CD4-positive, alpha-beta T cell (primary cell): ENCODE measurements around the gene PRAC1. TPM values are rescaled to one million over a fixed set of nuclear protein-coding genes. Genes with fewer than 3 reads are reported as not detected.

Source experiments
- ATAC-seq: fragments of 200-7000 bp; cut with Tn5 transposase; one replicate; pipeline ENCODE4 v1.10.0; 2022; ENCODE audit warnings: mild to moderate bottlenecking; ENCODE audit not compliant: poor library complexity
- CTCF ChIA-PET: fragments of 350-600 bp; sonication (Branson Sonifier 250); formaldehyde crosslinking; loops from one replicate; lab custom pipeline; 2021; ENCODE audit warnings: antibody characterized with exemption, inconsistent platforms; lab: Charles Lee
- POLR2A ChIA-PET: fragments of 350-600 bp; sonication (Branson Sonifier 250); formaldehyde crosslinking; loops from one replicate; lab custom pipeline; 2021; ENCODE audit warnings: antibody characterized with exemption, inconsistent platforms; lab: Charles Lee
- DNase-seq, 14 experiments: peaks; one replicate each; pipeline ENCODE4 v3.0.0-alpha.2; 2013 to 2020; ENCODE audit warnings: mixed read lengths in 2 of 14
- H3K27ac ChIP-seq, 2 donors: one replicate each; pipeline versions ENCODE4 v1.5.1 to v1.7.0; 2013; ENCODE audit warnings: low read length in 2 of 2, low read depth in 1 of 2, mild to moderate bottlenecking in 1 of 2
- H3K27me3 ChIP-seq, 2 experiments: 1 replicate in 1 of 2; 2 replicates in 1 of 2; pipeline versions ENCODE4 v1.6.1 to v1.7.0; 2013; ENCODE audit warnings: low read length in 2 of 2, control low read depth in 1 of 2, mild to moderate bottlenecking in 1 of 2, moderate library complexity in 1 of 2; ENCODE audit not compliant: insufficient read depth in 2 of 2, control insufficient read depth in 1 of 2
- H3K36me3 ChIP-seq: one replicate; pipeline ENCODE4 v1.6.1; 2013; ENCODE audit warnings: low read length, control low read depth; ENCODE audit not compliant: insufficient read depth
- H3K4me1 ChIP-seq: one replicate; pipeline ENCODE4 v1.6.1; 2013; ENCODE audit warnings: low read length, control low read depth; ENCODE audit not compliant: insufficient read depth
- H3K4me3 ChIP-seq: one replicate; pipeline ENCODE4 v1.5.1; 2013; ENCODE audit warnings: mild to moderate bottlenecking, low read length, moderate library complexity
- H3K9me3 ChIP-seq, 2 experiments: 1 replicate in 1 of 2; 2 replicates in 1 of 2; pipeline versions ENCODE4 v1.6.1 to v1.7.0; 2013; ENCODE audit warnings: low read length in 2 of 2, mild to moderate bottlenecking in 2 of 2, control low read depth in 1 of 2, moderate library complexity in 1 of 2; ENCODE audit not compliant: control insufficient read depth in 1 of 2, insufficient read depth in 1 of 2
- H3K27ac Mint-ChIP-seq: one replicate; pipeline ENCODE4 v1.8.0; 2020; ENCODE audit warnings: mixed read lengths
- H3K27me3 Mint-ChIP-seq: one replicate; pipeline ENCODE4 v1.8.0; 2021; ENCODE audit warnings: mixed read lengths
- H3K36me3 Mint-ChIP-seq: one replicate; pipeline ENCODE4 v1.8.0; 2021; ENCODE audit warnings: low read depth, mixed read lengths
- H3K4me1 Mint-ChIP-seq: one replicate; pipeline ENCODE4 v1.8.0; 2021; ENCODE audit warnings: low read depth, mixed read lengths
- H3K4me3 Mint-ChIP-seq: one replicate; pipeline ENCODE4 v1.8.0; 2020; ENCODE audit warnings: mild to moderate bottlenecking, mixed read lengths
- H3K9me3 Mint-ChIP-seq: one replicate; pipeline ENCODE4 v1.8.0; 2020; ENCODE audit warnings: mixed read lengths
- intact Hi-C, 2 experiments: fragments of 100-400 bp; cut with DNase I in 1 of 2; cut with micrococcal nuclease in 1 of 2; formaldehyde crosslinking; loops; one replicate each; pipeline versions ENCODE4 v1.15.1 to v1.9.0; 2023 to 2025; cut with DNase I, micrococcal nuclease
- total RNA-seq, 174 experiments: library from RNA in 2 of 174; stranded (reverse) in 2 of 174; gene quantifications; one replicate each; pipeline ENCODE4 v1.2.3 and lab custom pipeline; 2021 to 2026
- TF ChIP-seq, protein P1 (sequence below): fragments of 200-600 bp; IDR thresholded peaks from one replicate; pipeline ENCODE4 v1.8.0; 2022; ENCODE audit warnings: antibody characterized with exemption, mild to moderate bottlenecking

The PRAC1 gene
- total RNA-seq, 2 experiments from 2014 or later, result not detected

DNA sequence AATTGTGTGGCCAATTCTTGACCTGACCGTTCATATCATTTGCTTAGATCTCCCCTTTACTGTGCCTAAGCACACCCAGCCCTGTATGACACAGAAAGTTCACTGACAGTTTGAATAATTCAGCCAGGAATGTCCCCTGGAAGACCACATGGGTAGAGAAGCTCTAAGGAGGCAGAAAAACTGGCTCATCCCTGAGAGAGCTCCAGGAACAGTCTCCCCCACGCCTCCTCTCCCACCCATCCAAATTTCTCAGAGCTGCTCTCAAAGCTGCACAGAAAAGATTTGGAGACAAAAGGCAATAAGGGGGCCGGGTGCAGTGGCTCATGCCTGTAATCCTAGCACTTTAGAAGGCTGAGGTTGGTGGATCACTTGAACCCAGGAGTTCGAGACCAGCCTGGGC, 11.2 kb downstream of the PRAC1 start:
- Mint-ChIP-seq H3K27me3 (peaks cover 92% of the 10 kb centered on the region), H3K4me1 (no peaks in the 10 kb centered on the region), H3K9me3 (no peaks in the 10 kb centered on the region), H3K36me3 (no peaks in the 10 kb centered on the region), H3K4me3 (no peak overlapping the region), H3K27ac (no peak overlapping the region)
- Histone ChIP-seq H3K27me3 (peaks cover 44 to 76% of the 10 kb centered on the region in 2 experiments), H3K4me3 (no peak overlapping the region), H3K36me3 (no peaks in the 10 kb centered on the region), H3K4me1 (no peaks in the 10 kb centered on the region), H3K27ac (no peak overlapping the region), H3K9me3 (no peaks in the 10 kb centered on the region)
- DNase-seq (no peak), ATAC-seq (no peak)
- TF ChIP-seq, protein P1, sequence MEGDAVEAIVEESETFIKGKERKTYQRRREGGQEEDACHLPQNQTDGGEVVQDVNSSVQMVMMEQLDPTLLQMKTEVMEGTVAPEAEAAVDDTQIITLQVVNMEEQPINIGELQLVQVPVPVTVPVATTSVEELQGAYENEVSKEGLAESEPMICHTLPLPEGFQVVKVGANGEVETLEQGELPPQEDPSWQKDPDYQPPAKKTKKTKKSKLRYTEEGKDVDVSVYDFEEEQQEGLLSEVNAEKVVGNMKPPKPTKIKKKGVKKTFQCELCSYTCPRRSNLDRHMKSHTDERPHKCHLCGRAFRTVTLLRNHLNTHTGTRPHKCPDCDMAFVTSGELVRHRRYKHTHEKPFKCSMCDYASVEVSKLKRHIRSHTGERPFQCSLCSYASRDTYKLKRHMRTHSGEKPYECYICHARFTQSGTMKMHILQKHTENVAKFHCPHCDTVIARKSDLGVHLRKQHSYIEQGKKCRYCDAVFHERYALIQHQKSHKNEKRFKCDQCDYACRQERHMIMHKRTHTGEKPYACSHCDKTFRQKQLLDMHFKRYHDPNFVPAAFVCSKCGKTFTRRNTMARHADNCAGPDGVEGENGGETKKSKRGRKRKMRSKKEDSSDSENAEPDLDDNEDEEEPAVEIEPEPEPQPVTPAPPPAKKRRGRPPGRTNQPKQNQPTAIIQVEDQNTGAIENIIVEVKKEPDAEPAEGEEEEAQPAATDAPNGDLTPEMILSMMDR, result no peak
- ChIA-PET CTCF (interaction anchor here (1.4 kb wide), 1 partner anchor 33 kb away, joined by 3 read pairs; no protein-coding TSS in a partner anchor), POLR2A (no interaction called here)
- intact Hi-C loops, result no loop called here

DNA sequence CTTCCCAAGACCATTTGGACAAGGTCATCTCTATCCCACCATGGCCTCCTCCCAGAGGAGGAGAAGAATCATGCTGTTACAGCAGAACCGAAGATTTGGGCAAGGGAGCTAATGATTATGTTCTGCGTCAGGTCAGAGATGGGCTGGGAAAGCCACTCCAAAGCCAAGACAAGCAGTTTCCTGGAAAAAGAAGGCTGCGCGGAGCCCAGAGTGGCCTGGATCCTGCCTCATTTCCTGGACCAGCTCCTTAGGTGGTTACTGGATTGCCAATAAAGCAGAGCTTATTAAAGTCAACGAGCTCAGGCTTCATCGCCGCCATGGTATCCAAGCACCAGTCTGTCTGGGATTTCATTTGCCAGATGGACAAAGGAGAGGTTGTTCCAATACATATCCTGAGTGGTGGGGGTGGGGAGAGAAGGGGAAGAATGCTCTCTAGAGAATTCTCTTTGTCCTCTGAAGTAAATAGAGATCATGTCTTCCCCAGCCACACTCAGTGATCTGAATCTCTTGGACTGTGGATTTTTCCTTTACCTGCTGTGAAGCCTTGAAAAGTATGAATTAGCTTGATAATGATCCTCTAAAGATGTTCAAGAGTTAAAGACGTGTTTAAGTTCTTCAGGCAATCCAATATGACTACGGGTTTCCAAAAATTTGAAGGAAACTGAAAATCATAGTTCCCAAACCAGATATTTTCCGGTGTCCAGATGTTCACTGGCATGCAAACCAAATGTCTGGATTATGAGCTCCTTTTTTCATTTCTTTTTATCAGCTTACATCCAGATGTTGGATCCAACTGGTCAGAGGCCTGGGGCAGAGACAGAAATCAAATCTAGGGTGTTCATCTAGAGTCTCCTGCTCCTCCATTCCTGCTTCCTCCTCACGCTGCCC, 17.7 kb downstream of the PRAC1 start:
- Histone ChIP-seq H3K4me1 (no peaks in the 10 kb centered on the region), H3K36me3 (no peaks in the 10 kb centered on the region), H3K27me3 (peaks cover 37 to 62% of the 10 kb centered on the region in 2 experiments), H3K4me3 (no peak overlapping the region), H3K27ac (no peak overlapping the region), H3K9me3 (no peaks in the 10 kb centered on the region)
- no peaks in the 10 kb centered on the region for H3K36me3 Mint-ChIP-seq
- H3K4me1 Mint-ChIP-seq, result no peaks in the 10 kb centered on the region
- TF ChIP-seq, protein P1, result no peak
- CTCF ChIA-PET, result interaction anchor here (0.9 to 1.9 kb wide), 2 partner anchors 33 to 174 kb away, joined by 3 to 5 read pairs; no protein-coding TSS in a partner anchor
- DNase-seq (no peak), ATAC-seq (no peak)
- peaks cover 87% of the 10 kb centered on the region for H3K27me3 Mint-ChIP-seq
- POLR2A ChIA-PET, result no interaction called here
- intact Hi-C loops, result no loop called here
- no peak overlapping the region for H3K4me3 Mint-ChIP-seq
- no peak overlapping the region for H3K27ac Mint-ChIP-seq
- no peaks in the 10 kb centered on the region for H3K9me3 Mint-ChIP-seq

DNA sequence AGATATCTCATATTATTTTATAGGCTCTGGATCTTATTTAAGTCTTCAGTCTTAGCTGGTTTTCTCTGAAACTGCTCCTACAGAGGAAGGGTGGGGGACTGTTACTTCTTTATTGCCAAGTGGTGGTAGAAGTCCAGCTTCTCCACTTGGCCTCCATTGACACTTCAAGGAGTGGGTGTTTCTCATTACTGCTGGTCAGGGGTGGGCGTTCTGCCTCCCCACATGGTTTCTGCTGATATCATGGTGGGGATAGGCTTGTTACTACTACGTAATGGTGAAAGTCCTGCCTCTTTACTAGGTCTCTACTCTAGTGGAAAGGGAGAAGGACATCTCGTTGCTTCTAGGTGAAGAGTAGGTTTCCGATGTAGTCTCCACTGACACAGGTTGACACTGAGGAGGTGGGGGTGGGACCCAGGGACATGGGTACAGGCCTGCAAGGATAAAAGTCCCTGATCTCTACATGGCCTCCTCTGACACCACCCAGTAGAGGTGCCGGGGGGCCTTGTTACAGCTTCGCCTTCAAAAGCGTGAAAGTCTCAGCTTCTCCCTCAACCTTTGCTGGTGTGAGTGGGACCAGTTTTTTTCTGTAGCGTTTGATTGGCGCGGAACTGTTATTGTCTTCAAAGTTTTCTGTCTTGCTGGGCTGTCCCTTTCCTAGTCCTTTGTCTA, 20.3 kb downstream of the PRAC1 start:
- no peaks in the 10 kb centered on the region for H3K4me1 Mint-ChIP-seq
- CTCF ChIA-PET, result interaction anchor here (1.6 kb wide), 1 partner anchor 23 kb away, joined by 6 read pairs; no protein-coding TSS in a partner anchor
- H3K27me3 Mint-ChIP-seq, result peaks cover 80% of the 10 kb centered on the region

More for the DNA sequence above, 20.3 kb downstream of the PRAC1 start:
- no peak for ATAC-seq
- Histone ChIP-seq H3K36me3 (no peaks in the 10 kb centered on the region), H3K27me3 (peaks cover 26 to 41% of the 10 kb centered on the region in 2 experiments), H3K4me1 (no peaks in the 10 kb centered on the region), H3K9me3 (no peaks in the 10 kb centered on the region), H3K27ac (no peak overlapping the region), H3K4me3 (no peak overlapping the region)
- intact Hi-C loops, result no loop called here
- POLR2A ChIA-PET, result no interaction called here
- no peaks in the 10 kb centered on the region for H3K9me3 Mint-ChIP-seq
- no peak for DNase-seq
- H3K36me3 Mint-ChIP-seq, result no peaks in the 10 kb centered on the region
- H3K4me3 Mint-ChIP-seq, result no peak overlapping the region
- TF ChIP-seq, protein P1, result no peak
- H3K27ac Mint-ChIP-seq, result no peak overlapping the region
